Right atrium auricular region (tissue), 2 donors: ENCODE results near the gene LMTK2. TPM values are rescaled to one million over a fixed set of nuclear protein-coding genes. Genes with fewer than 3 reads are reported as not detected.

Experiments used
- DNase-seq: peaks from one replicate; pipeline ENCODE4 v3.0.0-alpha.2; 2019; ENCODE audit warnings: low spot score
- H3K27ac ChIP-seq, 2 donors: fragments of 200-600 bp; sonication (generic); 1 replicate in 1 of 2; 2 replicates in 1 of 2; pipeline ENCODE4 v1.5.1; 2016 to 2019
- H3K27me3 ChIP-seq, 2 donors: fragments of 200-600 bp; sonication (generic); one replicate each; pipeline versions ENCODE4 v1.5.1 to v1.6.0; 2017 to 2019
- H3K36me3 ChIP-seq: fragments of 200-600 bp; sonication (generic); one replicate; pipeline ENCODE4 v1.5.1; 2016
- H3K4me1 ChIP-seq, 2 donors: fragments of 200-600 bp; sonication (generic); one replicate each; pipeline versions ENCODE4 v1.5.1 to v1.6.0; 2017 to 2019
- H3K4me3 ChIP-seq, 2 donors: fragments of 200-600 bp; sonication (generic); 1 replicate in 1 of 2; 2 replicates in 1 of 2; pipeline ENCODE4 v1.5.1; 2017 to 2019; ENCODE audit warnings: mild to moderate bottlenecking in 1 of 2, moderate library complexity in 1 of 2
- H3K9me3 ChIP-seq, 2 donors: fragments of 200-600 bp; sonication (generic); one replicate each; pipeline ENCODE4 v1.5.1; 2019
- total RNA-seq, 2 donors: library from RNA; depleted of rRNA; stranded (reverse); fragments of >200 nt; gene quantifications; one replicate each; pipeline ENCODE4 v1.1.0, GENCODE V29; 2016
- TF ChIP-seq, protein P1 (sequence below), 2 donors: fragments of 200-600 bp; sonication (generic); IDR thresholded peaks; one replicate each; pipeline ENCODE4 v1.5.1; 2019; ENCODE audit warnings: antibody characterized with exemption in 2 of 2

The LMTK2 gene
- 10 to 100 TPM; 39.2 to 54.1 TPM for total RNA-seq

DNA sequence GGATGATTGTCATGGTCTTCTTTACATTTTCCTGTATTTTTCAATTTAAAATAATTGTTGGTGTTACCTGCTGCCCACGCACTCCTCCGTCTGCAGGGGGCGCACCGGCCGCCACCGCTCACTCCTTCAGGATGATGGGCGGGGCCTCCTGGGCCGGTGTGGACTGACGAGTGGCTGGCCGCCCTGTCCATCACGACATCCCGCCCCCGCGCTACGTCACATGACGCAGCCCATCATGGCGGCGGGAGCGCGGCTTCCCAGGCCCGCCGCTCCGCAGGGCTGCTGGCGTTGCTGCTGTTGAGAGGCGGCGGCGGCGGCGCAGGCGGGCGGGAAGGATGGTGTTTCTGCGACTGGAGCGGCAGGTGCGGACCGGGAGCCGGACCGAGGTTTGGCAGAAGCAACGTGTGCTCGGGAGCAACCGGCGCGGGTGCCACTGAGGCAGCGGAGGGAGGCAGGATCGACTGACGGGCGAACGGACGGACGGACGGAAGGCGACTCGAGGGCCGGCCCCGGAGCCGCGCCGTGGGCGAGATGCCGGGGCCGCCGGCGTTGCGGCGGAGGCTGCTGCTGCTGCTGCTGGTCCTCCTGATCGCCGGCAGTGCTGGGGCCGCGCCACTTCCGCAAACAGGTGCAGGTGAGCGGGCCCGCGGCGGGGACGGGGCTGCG, at the start of gene LMTK2:
TSS of gene LMTK2 (plus strand) at position 216 of the 666 bp plus-strand sequence. CDS start at position 532, 316 bp downstream.
- TF ChIP-seq, protein P1, sequence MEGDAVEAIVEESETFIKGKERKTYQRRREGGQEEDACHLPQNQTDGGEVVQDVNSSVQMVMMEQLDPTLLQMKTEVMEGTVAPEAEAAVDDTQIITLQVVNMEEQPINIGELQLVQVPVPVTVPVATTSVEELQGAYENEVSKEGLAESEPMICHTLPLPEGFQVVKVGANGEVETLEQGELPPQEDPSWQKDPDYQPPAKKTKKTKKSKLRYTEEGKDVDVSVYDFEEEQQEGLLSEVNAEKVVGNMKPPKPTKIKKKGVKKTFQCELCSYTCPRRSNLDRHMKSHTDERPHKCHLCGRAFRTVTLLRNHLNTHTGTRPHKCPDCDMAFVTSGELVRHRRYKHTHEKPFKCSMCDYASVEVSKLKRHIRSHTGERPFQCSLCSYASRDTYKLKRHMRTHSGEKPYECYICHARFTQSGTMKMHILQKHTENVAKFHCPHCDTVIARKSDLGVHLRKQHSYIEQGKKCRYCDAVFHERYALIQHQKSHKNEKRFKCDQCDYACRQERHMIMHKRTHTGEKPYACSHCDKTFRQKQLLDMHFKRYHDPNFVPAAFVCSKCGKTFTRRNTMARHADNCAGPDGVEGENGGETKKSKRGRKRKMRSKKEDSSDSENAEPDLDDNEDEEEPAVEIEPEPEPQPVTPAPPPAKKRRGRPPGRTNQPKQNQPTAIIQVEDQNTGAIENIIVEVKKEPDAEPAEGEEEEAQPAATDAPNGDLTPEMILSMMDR (IDR thresholded peaks at IDR 0.05): peak; percentile 89 to 97
- H3K4me1 ChIP-seq: peaks cover 0 to 38% of the 10 kb centered on the region in 2 donors
- peak within 1 kb of the TSS; percentile 94 to 98 for H3K4me3 ChIP-seq
- peak; percentile 98 for DNase-seq
- H3K9me3 ChIP-seq: peaks cover 0 to 7% of the 10 kb centered on the region in 2 donors
- H3K27ac ChIP-seq: peak within 1 kb of the TSS; percentile 92 to 94
- no peaks in the 10 kb centered on the region for H3K27me3 ChIP-seq
- H3K36me3 ChIP-seq: no peaks in the 10 kb centered on the region

DNA sequence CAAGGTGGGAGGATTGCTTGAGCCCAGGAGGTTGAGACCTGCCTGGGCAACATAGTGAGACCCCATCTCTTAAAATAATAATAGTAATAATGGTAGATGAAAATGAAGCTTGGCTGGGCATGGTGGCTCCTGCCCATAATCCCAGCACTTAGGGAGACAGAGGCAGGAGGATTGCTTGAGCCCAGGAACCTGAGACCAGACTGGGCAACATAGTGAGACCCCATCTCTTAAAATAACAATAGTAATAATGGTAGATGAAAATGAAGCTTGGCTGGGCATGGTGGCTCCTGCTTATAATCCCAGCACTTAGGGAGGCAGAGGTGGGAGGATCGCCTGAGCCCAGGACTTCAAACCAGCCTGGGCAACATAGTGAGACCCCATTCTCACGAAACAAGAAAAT, 49.5 kb upstream of the LMTK2 start:
- H3K27me3 ChIP-seq: no peaks in the 10 kb centered on the region
- no peaks in the 10 kb centered on the region for H3K36me3 ChIP-seq
- H3K4me1 ChIP-seq: no peaks in the 10 kb centered on the region
- no peak for DNase-seq
- no peak overlapping the region for H3K4me3 ChIP-seq
- TF ChIP-seq, protein P1 (IDR thresholded peaks at IDR 0.05): no peak
- H3K9me3 ChIP-seq: no peaks in the 10 kb centered on the region
- H3K27ac ChIP-seq: no peak overlapping the region

DNA sequence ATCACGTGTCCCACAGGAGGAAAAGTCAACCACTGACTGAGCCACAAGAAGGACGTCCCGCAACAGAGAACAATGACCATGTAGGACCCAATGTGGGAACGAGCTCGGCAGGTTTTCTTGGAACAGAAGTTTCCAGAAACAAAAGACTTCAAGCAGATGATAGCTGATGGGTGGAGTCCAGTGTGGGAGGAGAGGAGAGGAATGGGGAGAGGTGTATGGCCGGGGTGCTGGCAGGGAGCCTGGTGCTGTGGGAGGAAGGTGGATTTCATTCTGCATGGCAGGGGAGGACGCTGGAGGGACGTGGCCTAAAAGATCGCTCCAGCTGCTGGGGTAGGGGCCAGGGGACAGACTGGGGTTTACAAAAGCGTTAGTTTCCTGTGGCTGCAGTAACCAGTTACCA, 48.5 kb upstream of the LMTK2 start:
- no peaks in the 10 kb centered on the region for H3K4me1 ChIP-seq
- H3K36me3 ChIP-seq: no peaks in the 10 kb centered on the region
- TF ChIP-seq, protein P1 (IDR thresholded peaks at IDR 0.05): no peak

DNA sequence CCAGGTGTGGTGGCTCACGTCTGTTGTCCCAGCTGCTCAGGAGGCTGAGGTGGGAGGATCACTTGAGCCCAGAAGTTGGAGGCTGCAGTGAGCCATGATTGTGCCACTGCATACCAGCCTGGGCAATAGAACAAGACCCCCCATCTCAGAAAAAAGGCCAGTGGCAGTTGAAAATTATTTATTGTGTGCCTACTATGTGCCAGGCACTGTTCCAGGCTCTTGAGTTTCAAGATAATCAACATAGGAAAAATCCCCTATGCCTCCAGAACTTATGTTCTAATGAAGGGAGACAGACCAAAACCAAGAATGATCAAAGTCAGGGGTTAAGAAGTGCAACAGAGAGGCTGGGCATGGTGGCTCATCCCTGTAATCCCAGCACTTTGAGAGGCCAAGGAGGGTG, 42.4 kb upstream of the LMTK2 start:
- Histone ChIP-seq H3K9me3 (peaks cover 0 to 4% of the 10 kb centered on the region in 2 donors), H3K4me1 (no peaks in the 10 kb centered on the region), H3K27me3 (no peaks in the 10 kb centered on the region), H3K36me3 (no peaks in the 10 kb centered on the region), H3K27ac (no peak overlapping the region), H3K4me3 (no peak overlapping the region)
- DNase-seq: no peak
- TF ChIP-seq, protein P1 (IDR thresholded peaks at IDR 0.05): no peak

More for the DNA sequence above, 48.5 kb upstream of the LMTK2 start:
- DNase-seq: no peak
- H3K4me3 ChIP-seq: no peak overlapping the region
- H3K27ac ChIP-seq: no peak overlapping the region
- H3K27me3 ChIP-seq: no peaks in the 10 kb centered on the region
- H3K9me3 ChIP-seq: peaks cover 0 to 4% of the 10 kb centered on the region in 2 donors

DNA sequence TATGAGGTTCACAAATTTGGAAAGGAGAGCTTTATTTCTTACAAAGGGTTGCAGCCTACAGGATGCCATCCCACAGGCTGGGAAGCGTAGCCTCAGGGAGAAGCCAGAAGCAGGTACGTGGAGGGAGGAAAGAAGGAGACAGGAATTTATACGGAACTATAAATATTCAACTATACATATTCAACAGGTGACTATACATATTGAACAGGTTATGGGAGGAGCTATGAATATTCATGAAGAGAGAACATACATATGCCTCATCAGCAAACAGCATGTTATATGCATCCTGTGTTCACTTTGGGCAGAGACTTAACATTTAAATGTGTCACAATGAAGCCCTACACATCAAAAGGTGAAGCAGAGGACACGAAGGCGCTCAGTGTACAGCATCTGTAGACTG, 40.5 kb upstream of the LMTK2 start:
- DNase-seq: no peak

More for the DNA sequence above, 40.5 kb upstream of the LMTK2 start:
- TF ChIP-seq, protein P1 (IDR thresholded peaks at IDR 0.05): no peak
- no peaks in the 10 kb centered on the region for H3K36me3 ChIP-seq
- H3K9me3 ChIP-seq: peaks cover 0 to 4% of the 10 kb centered on the region in 2 donors
- no peaks in the 10 kb centered on the region for H3K4me1 ChIP-seq
- H3K4me3 ChIP-seq: no peak overlapping the region
- H3K27me3 ChIP-seq: no peaks in the 10 kb centered on the region
- no peak overlapping the region for H3K27ac ChIP-seq
